K562 (cell line): ENCODE data around the gene NR2F2. TPM values are rescaled to one million over a fixed set of nuclear protein-coding genes. Genes with fewer than 3 reads are reported as not detected.

Source experiments
- ATAC-seq: fragments of 200-7000 bp; cut with Tn5 transposase; 3 replicates; pipeline ENCODE4 v1.9.1; 2020; ENCODE audit warnings: moderate library complexity
- BruUV-seq: library from RNA; stranded (reverse); fragments of 400-500 nt; replicated peaks from 2 replicates; lab custom pipeline; 2021; lab: Mats Ljungman, UMichigan
- CTCF ChIA-PET: fragments of 300-600 bp; formaldehyde crosslinking; extraction: SDS; loops from one replicate; lab custom pipeline; 2021; ENCODE audit warnings: low intra/inter-chr PET ratio; lab: Yijun Ruan, JAX
- POLR2A ChIA-PET: fragments of 300-600, 350-650 bp; sonication (Branson Sonifier 250); formaldehyde crosslinking; extraction: SDS; loops from one replicate; lab custom pipeline; 2021; ENCODE audit warnings: antibody characterized with exemption, inconsistent platforms; lab: Yijun Ruan, JAX
- DNase-seq, 4 experiments: peaks; one replicate each; pipeline versions ENCODE4 v3.0.0 to v3.0.0-alpha.2; 2011 to 2018; ENCODE audit warnings: low spot score in 3 of 4, mixed read lengths in 3 of 4; ENCODE audit errors: extremely low read depth in 1 of 4
- FAIRE-seq: peaks from 2 replicates; lab custom pipeline; 2011; peaks lifted over from hg19 to GRCh38; lab: Jason Lieb, UNC
- H2AFZ ChIP-seq: 2 replicates; pipeline ENCODE4 v1.6.0; 2011; ENCODE audit warnings: low read depth, low read length, control low read depth, inconsistent platforms
- H3K27ac ChIP-seq: fragments of 200-600 bp; 3 replicates; pipeline ENCODE4 v1.8.0; 2011; ENCODE audit warnings: low read depth, mild to moderate bottlenecking, control low read depth, inconsistent platforms, low read length, moderate library complexity, mixed read lengths; ENCODE audit errors: extremely low read depth
- H3K27me3 ChIP-seq, 2 experiments: fragments of 300-600 bp in 1 of 2; 2 replicates in 1 of 2; 3 replicates in 1 of 2; pipeline versions ENCODE4 v1.6.0 to v1.8.0; 2011; ENCODE audit warnings: inconsistent platforms in 2 of 2, low read length in 2 of 2, mild to moderate bottlenecking in 1 of 2, mixed read lengths in 1 of 2, moderate library complexity in 1 of 2; ENCODE audit not compliant: control insufficient read depth in 2 of 2, insufficient read depth in 2 of 2
- H3K36me3 ChIP-seq: fragments of 300-600 bp; 3 replicates; pipeline ENCODE4 v1.8.0; 2011; ENCODE audit warnings: mild to moderate bottlenecking, low read length, inconsistent platforms; ENCODE audit not compliant: control insufficient read depth, insufficient read depth
- H3K4me1 ChIP-seq, 2 experiments: fragments of 200-600 bp in 1 of 2; replicated peaks in 1 of 2; 2 replicates in 1 of 2; 3 replicates in 1 of 2; pipeline versions ENCODE4 v1.5.1 to v1.8.0; 2011; ENCODE audit warnings: inconsistent platforms in 2 of 2, low read length in 2 of 2, mild to moderate bottlenecking in 1 of 2, mixed read lengths in 1 of 2, moderate library complexity in 1 of 2; ENCODE audit not compliant: control insufficient read depth in 2 of 2, insufficient read depth in 2 of 2
- H3K4me2 ChIP-seq: 2 replicates; pipeline ENCODE4 v1.6.1; 2011; ENCODE audit warnings: low read length, control low read depth, inconsistent platforms, mixed read lengths; ENCODE audit not compliant: insufficient read depth
- H3K4me3 ChIP-seq: fragments of 200-600 bp; sonication (generic), shearing (Covaris generic); 2 replicates; pipeline ENCODE4 v1.5.1; 2016; ENCODE audit warnings: control low read depth, inconsistent platforms
- H3K79me2 ChIP-seq: fragments of 200-600 bp; 3 replicates; pipeline ENCODE4 v1.8.0; 2011; ENCODE audit warnings: low read length, inconsistent platforms; ENCODE audit not compliant: control insufficient read depth, insufficient read depth
- H3K9ac ChIP-seq, 2 experiments: 2 replicates each; pipeline versions ENCODE4 v1.6.0 to v1.6.1; 2011; ENCODE audit warnings: low read depth in 2 of 2, low read length in 2 of 2, control low read depth in 1 of 2, inconsistent platforms in 1 of 2, mild to moderate bottlenecking in 1 of 2, mixed read lengths in 1 of 2; ENCODE audit not compliant: insufficient read depth in 1 of 2
- H3K9me1 ChIP-seq: one replicate; pipeline ENCODE4 v1.6.0; 2011; ENCODE audit warnings: inconsistent platforms, mild to moderate bottlenecking, low read length, moderate library complexity; ENCODE audit not compliant: control insufficient read depth, insufficient read depth
- H3K9me3 ChIP-seq: replicated peaks from 2 replicates; pipeline ENCODE4 v1.5.1; 2011; ENCODE audit warnings: low read depth, low read length, inconsistent platforms; ENCODE audit not compliant: control insufficient read depth, insufficient read depth
- H4K20me1 ChIP-seq: replicated peaks from 2 replicates; pipeline ENCODE4 v1.6.1; 2011; ENCODE audit warnings: low read length, inconsistent platforms, mixed read lengths; ENCODE audit not compliant: control insufficient read depth, insufficient read depth
- GTF2F1 ChIP-seq: IDR thresholded peaks from 2 replicates; pipeline ENCODE4 v1.6.1; 2011; ENCODE audit warnings: low read depth, low read length, improper control_type of control experiment
- HDAC6 ChIP-seq: IDR thresholded peaks from 2 replicates; pipeline ENCODE4 v1.6.1; 2012; ENCODE audit warnings: low read depth, mild to moderate bottlenecking, control low read depth, inconsistent platforms, low read length, moderate library complexity
- HLTF ChIP-seq: fragments of 450-650 bp; IDR thresholded peaks from 2 replicates; pipeline ENCODE4 v1.6.1; 2016
- MAFG ChIP-seq: fragments of 450-650 bp; conservative IDR thresholded peaks from 2 replicates; pipeline ENCODE4 v1.6.1; 2016; ENCODE audit warnings: missing genetic modification characterization, missing compliant biosample characterization
- MAFK ChIP-seq: IDR thresholded peaks from 2 replicates; pipeline ENCODE4 v1.6.1; 2011; ENCODE audit warnings: low read length, improper control_type of control experiment
- MYC ChIP-seq, 2 experiments: fragments of 250-450 bp in 1 of 2; sonication (Bioruptor Pico) in 1 of 2; IDR thresholded peaks; 2 replicates each; pipeline versions ENCODE4 v1.5.1 to v1.6.1; 2012 to 2021; ENCODE audit warnings: low read depth in 2 of 2, borderline replicate concordance in 1 of 2, improper control_type of control experiment in 1 of 2, low read length in 1 of 2, mild to moderate bottlenecking in 1 of 2, moderate library complexity in 1 of 2
- NBN ChIP-seq: fragments of 450-650 bp; IDR thresholded peaks from 2 replicates; pipeline ENCODE4 v1.6.1; 2016; ENCODE audit warnings: low read depth, mild to moderate bottlenecking
- NCOR1 ChIP-seq: fragments of 450-650 bp; IDR thresholded peaks from 2 replicates; pipeline ENCODE4 v1.6.1; 2016; ENCODE audit warnings: mild to moderate bottlenecking, moderate library complexity
- NR1H2 ChIP-seq: sonication (generic); formaldehyde crosslinking; IDR thresholded peaks from 2 replicates; pipeline ENCODE4 v1.4.0; 2020; ENCODE audit warnings: mild to moderate bottlenecking, missing genetic modification reagents
- SMAD4 ChIP-seq: fragments of 250-450 bp; sonication (Bioruptor Pico); conservative IDR thresholded peaks from 2 replicates; pipeline ENCODE4 v1.8.0; 2021; ENCODE audit warnings: inconsistent platforms, mild to moderate bottlenecking, moderate library complexity
- TAL1 ChIP-seq: fragments of 450-650 bp; IDR thresholded peaks from 2 replicates; pipeline ENCODE4 v1.6.1; 2016; ENCODE audit warnings: mild to moderate bottlenecking
- XRCC5 ChIP-seq: fragments of 200-400 bp; formaldehyde crosslinking; IDR thresholded peaks from 2 replicates; pipeline ENCODE4 v1.6.1; 2017; ENCODE audit warnings: low read depth, mild to moderate bottlenecking, low read length
- ZNF184 ChIP-seq: sonication (generic); formaldehyde crosslinking; IDR thresholded peaks from 2 replicates; pipeline ENCODE4 v1.5.0; 2020; ENCODE audit warnings: missing genetic modification reagents
- ZNF57 ChIP-seq: fragments of 450-650 bp; formaldehyde crosslinking; IDR thresholded peaks from 2 replicates; pipeline ENCODE4 v1.4.0; 2020; ENCODE audit warnings: mild to moderate bottlenecking, moderate library complexity
- ZNF668 ChIP-seq: fragments of 250-450 bp; sonication (Bioruptor Pico); IDR thresholded peaks from 2 replicates; pipeline ENCODE4 v1.8.0; 2022; ENCODE audit warnings: mild to moderate bottlenecking, inconsistent platforms
- ZNF830 ChIP-seq: fragments of 250-450 bp; sonication (Bioruptor Pico); IDR thresholded peaks from 2 replicates; pipeline ENCODE4 v1.5.0; 2021; ENCODE audit warnings: mild to moderate bottlenecking
- WGBS: fragments of 100-300 bp; shearing (Covaris generic); methylation state at CpG from one replicate; pipeline ENCODE4 v1.1.6; 2016; ENCODE audit warnings: low coverage, mixed read lengths; ENCODE audit not compliant: insufficient coverage; ENCODE audit errors: missing lambda C conversion rate; 5-methylcytosine and 5-hydroxymethylcytosine counted together
- in situ Hi-C: fragments of 300-500 bp; cut with MboI; formaldehyde crosslinking; loops from 4 replicates; pipeline ENCODE4 v1.15.0; 2018; ENCODE audit warnings: inconsistent platforms, mixed read lengths
- intact Hi-C: fragments of 100-400 bp; cut with micrococcal nuclease; formaldehyde crosslinking; loops from 2 replicates; pipeline ENCODE4 v1.14.2; 2022
- polyA plus RNA-seq, 8 experiments: library from polyadenylated mRNA; depleted of rRNA in 4 of 8; stranded (reverse) in 5 of 8; unstranded in 3 of 8; fragments of >200 nt; fragmentation: Nextera tagmentation in 2 of 8; fragmentation: Illumina TruSeq in 1 of 8; extraction: Ambion mirVana in 2 of 8; extraction: Trizol in 1 of 8; gene quantifications; 2 replicates each; pipeline versions ENCODE4 v1.2.1 to v1.2.3, GENCODE V29; 2011 to 2014; ENCODE audit warnings: inconsistent platforms in 1 of 8, missing spikeins in 1 of 8
- total RNA-seq, 7 experiments: library from RNA; depleted of rRNA in 6 of 7; stranded (reverse); fragments of >200 nt in 6 of 7; fragmentation: Illumina TruSeq in 2 of 7; extraction: Trizol in 2 of 7; gene quantifications; 2 replicates each; pipeline versions ENCODE4 v1.2.1 to v1.2.3, GENCODE V29; 2011 to 2021; ENCODE audit warnings: low replicate concordance in 1 of 7
- TF ChIP-seq, protein P1 (sequence below): fragments of 450-650 bp; formaldehyde crosslinking; IDR thresholded peaks from 2 replicates; pipeline ENCODE4 v1.4.0; 2022; ENCODE audit warnings: missing genetic modification characterization
- TF ChIP-seq, protein P2 (sequence below): sonication (generic); formaldehyde crosslinking; IDR thresholded peaks from 2 replicates; pipeline ENCODE4 v1.8.0; 2022; ENCODE audit warnings: mild to moderate bottlenecking, missing genetic modification reagents, borderline replicate concordance

The NR2F2 gene
- total and polyA plus RNA-seq, 9 of the 15 experiments (the other 6 are each of a cell fraction or from before 2014, with no cell fraction given) = 6.0 to 51.8 (median 11.1) TPM

DNA sequence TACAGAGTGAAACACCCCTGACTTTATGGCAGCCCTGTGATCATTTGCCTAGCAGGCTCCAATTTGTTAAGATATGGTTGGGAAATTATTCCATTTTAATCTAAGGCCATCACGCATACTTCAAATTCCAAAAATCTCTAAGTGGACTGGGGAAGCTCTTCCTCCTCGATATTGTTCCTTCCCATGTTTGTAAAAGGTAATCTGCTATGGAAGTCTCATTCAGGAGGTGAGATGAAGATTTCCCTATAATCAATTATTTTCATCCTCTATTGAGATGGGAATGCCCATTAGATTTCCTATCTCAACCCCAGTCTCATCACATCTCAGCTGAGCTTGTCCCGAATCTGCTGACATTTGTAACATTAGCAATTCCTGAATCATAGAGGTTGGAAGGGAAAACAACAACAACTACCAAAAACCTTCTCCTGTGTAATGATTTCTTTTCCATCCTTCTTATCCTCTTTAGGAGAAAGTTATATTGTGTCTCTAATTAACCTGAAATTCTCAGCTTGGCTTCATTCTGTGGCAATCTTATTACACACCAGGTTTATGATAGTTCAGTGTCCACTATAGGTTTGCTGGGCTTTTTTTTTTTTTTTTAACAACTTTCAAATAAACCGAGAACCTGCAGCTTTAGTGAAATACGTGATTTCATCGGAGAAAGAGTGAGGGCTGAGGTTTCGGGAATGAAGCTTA is 2.2 kb upstream of the NR2F2 start (continued):
- no peak for TF ChIP-seq MAFK
- TF ChIP-seq ZNF830 = no peak

DNA sequence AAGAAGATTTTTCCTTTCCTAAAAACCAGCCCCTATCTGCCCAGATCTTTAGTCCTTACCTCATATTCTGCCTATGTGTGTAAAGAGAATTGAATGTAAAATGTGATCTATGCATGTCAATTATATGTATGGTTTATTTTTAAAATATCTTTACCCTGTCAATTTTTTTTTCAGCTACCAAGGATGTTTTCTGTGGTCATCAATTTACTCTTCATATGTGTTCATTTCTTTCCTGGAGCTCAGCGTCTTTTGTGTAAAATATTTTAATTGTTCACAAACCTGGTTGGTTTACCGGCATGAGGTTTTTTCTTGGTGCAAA is 1.7 kb upstream of the NR2F2 start:
- ATAC-seq = no peak
- no peak overlapping the region for H3K27ac ChIP-seq
- BruUV-seq = no TSS peak
- no peaks in the 10 kb centered on the region for H3K27me3 ChIP-seq
- H3K79me2 ChIP-seq = peaks cover 81% of the 10 kb centered on the region
- no peaks in the 10 kb centered on the region for H3K36me3 ChIP-seq
- no peak overlapping the region for H3K4me2 ChIP-seq
- no peaks in the 10 kb centered on the region for H3K9me3 ChIP-seq
- WGBS = 61% methylated on average over 2 of the region's 2 CpGs
- ChIA-PET CTCF (no interaction called here), POLR2A (interaction anchor here (1.0 kb wide), 1 partner anchor 9 kb away, joined by 3 read pairs; no protein-coding TSS in a partner anchor)
- no peaks in the 10 kb centered on the region for H4K20me1 ChIP-seq
- in situ Hi-C loops = loop anchor here (25.0 kb wide), 1 partner anchor 908 kb away; no protein-coding TSS in a partner anchor
- no peak for FAIRE-seq
- DNase-seq = no peak
- H3K9ac ChIP-seq = peak overlapping the region in 1 of 2 experiments; percentile 70; a peak in 1 of 4 replicates
- no peaks in the 10 kb centered on the region for H3K9me1 ChIP-seq
- H3K4me1 ChIP-seq = peaks cover 20 to 31% of the 10 kb centered on the region in 2 experiments
- H3K4me3 ChIP-seq = no peak overlapping the region
- intact Hi-C loops = loop anchor here (5.0 to 10.0 kb wide), 7 partner anchors 93 to 1654 kb away; no protein-coding TSS in a partner anchor
- H2AFZ ChIP-seq = peak overlapping the region; percentile 89
- TF ChIP-seq TAL1 = no peak
- no peak for TF ChIP-seq ZNF57
- TF ChIP-seq, protein P1, sequence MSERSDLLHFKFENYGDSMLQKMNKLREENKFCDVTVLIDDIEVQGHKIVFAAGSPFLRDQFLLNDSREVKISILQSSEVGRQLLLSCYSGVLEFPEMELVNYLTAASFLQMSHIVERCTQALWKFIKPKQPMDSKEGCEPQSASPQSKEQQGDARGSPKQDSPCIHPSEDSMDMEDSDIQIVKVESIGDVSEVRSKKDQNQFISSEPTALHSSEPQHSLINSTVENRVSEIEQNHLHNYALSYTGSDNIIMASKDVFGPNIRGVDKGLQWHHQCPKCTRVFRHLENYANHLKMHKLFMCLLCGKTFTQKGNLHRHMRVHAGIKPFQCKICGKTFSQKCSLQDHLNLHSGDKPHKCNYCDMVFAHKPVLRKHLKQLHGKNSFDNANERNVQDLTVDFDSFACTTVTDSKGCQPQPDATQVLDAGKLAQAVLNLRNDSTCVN = no peak
- TF ChIP-seq NR1H2 = no peak
- no peak for TF ChIP-seq ZNF668
- TF ChIP-seq HLTF = no peak
- TF ChIP-seq, protein P2, sequence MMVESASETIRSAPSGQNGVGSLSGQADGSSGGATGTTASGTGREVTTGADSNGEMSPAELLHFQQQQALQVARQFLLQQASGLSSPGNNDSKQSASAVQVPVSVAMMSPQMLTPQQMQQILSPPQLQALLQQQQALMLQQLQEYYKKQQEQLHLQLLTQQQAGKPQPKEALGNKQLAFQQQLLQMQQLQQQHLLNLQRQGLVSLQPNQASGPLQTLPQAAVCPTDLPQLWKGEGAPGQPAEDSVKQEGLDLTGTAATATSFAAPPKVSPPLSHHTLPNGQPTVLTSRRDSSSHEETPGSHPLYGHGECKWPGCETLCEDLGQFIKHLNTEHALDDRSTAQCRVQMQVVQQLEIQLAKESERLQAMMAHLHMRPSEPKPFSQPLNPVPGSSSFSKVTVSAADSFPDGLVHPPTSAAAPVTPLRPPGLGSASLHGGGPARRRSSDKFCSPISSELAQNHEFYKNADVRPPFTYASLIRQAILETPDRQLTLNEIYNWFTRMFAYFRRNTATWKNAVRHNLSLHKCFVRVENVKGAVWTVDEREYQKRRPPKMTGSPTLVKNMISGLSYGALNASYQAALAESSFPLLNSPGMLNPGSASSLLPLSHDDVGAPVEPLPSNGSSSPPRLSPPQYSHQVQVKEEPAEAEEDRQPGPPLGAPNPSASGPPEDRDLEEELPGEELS (CRISPR knock-in tag) = no peak
- no peak for TF ChIP-seq MYC (IDR thresholded peaks at IDR 0.05; ENCODE audit: low read depth, low read length)
- no peak for TF ChIP-seq MYC (CRISPR knock-in tag; IDR thresholded peaks at IDR 0.05; ENCODE audit: borderline replicate concordance, low read depth)
- TF ChIP-seq NCOR1 = no peak
- no peak for TF ChIP-seq NBN
- TF ChIP-seq MAFG = no peak
- no peak for TF ChIP-seq HDAC6
- TF ChIP-seq GTF2F1 = no peak
- no peak for TF ChIP-seq SMAD4 (CRISPR knock-in tag)
- TF ChIP-seq ZNF184 = no peak
- TF ChIP-seq XRCC5 = no peak
